Parathyroid adenoma (tissue), 2 donors: Measurements from ENCODE around the gene STRIP2.
"Not testable (repeated sequence)": the region's sequence is repeated elsewhere in the genome, so short reads cannot be mapped to it uniquely, and the experiment has no call there.

ENCODE experiments used
- H2AFZ ChIP-seq: fragments of 300-600 bp; sonication (generic); one replicate; pipeline ENCODE4 v1.7.0; 2017; ENCODE audit warnings: antibody characterized with exemption, mild to moderate bottlenecking
- H3K27ac ChIP-seq: fragments of 300-600 bp; sonication (generic); one replicate; pipeline ENCODE4 v1.7.0; 2017
- H3K27me3 ChIP-seq: fragments of 300-600 bp; sonication (generic); one replicate; pipeline ENCODE4 v1.7.0; 2017; ENCODE audit warnings: low read length; ENCODE audit not compliant: control insufficient read depth, insufficient read depth
- H3K36me3 ChIP-seq: fragments of 300-600 bp; sonication (generic); one replicate; pipeline ENCODE4 v1.7.0; 2017; ENCODE audit warnings: low read length; ENCODE audit not compliant: control insufficient read depth, insufficient read depth
- H3K4me1 ChIP-seq: fragments of 300-600 bp; sonication (generic); one replicate; pipeline ENCODE4 v1.7.0; 2017; ENCODE audit warnings: control low read depth
- H3K4me2 ChIP-seq: fragments of 300-600 bp; sonication (generic); one replicate; pipeline ENCODE4 v1.7.0; 2017; ENCODE audit warnings: low read length
- H3K4me3 ChIP-seq: fragments of 300-600 bp; sonication (generic); one replicate; pipeline ENCODE4 v1.7.0; 2017; ENCODE audit warnings: low read depth, low read length
- H3K79me2 ChIP-seq: fragments of 300-600 bp; sonication (generic); one replicate; pipeline ENCODE4 v1.7.0; 2017; ENCODE audit warnings: control low read depth
- H3K9ac ChIP-seq: fragments of 300-600 bp; sonication (generic); one replicate; pipeline ENCODE4 v1.7.0; 2017; ENCODE audit warnings: mild to moderate bottlenecking
- H3K9me3 ChIP-seq: fragments of 300-600 bp; sonication (generic); one replicate; pipeline ENCODE4 v1.7.0; 2017; ENCODE audit warnings: low read length; ENCODE audit not compliant: control insufficient read depth
- CTCF ChIP-seq: fragments of 300-600 bp; sonication (generic); IDR thresholded peaks from one replicate; pipeline ENCODE4 v1.7.0; 2017; ENCODE audit warnings: antibody characterized with exemption, mild to moderate bottlenecking
- donor health status: primary hyperparathyroidism.

The STRIP2 gene

DNA sequence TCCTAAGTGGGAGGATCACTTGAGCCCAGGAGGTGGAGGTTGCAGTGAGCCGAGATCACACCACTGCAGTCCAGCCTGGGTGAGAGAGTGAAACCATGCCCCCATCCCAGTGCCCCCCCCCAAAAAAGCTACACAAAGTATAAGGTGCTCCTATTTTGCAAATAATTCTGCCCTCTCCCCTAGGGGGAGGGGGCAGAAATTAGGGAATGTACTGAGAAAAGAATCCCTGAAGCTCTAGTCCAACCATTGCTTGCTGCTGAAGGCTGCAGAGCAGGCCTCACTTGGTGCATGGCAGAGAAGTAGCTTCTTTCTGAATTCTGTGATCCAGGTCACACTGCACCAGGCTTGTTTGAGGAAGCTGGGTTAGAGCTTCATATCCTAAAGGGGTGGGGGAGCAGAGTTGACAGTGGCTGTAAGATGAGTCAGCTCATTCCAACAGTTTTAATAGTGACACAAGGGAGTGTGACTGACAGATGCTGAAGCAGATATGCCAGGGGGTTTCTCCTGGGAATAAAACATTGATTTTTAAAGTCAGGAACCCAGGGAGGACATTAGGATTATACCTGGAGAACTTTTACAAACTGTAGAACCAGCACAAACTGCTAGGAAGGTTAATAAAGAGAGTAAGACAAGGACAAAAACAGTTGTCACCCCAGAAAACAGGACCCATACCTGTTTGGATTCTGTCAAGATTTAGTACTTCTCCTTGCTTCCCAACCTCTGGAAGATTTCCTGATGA is 32.8 kb upstream of the STRIP2 start:
- no peaks in the 10 kb centered on the region for H3K36me3 ChIP-seq

GRCh38 chr7:129401967-129402860 is 32.0 kb upstream of the STRIP2 start:
- H3K9me3 ChIP-seq = no peaks in the 10 kb centered on the region
- no peaks in the 10 kb centered on the region for H3K79me2 ChIP-seq

More for the DNA sequence above, 32.8 kb upstream of the STRIP2 start:
- H3K9ac ChIP-seq = no peak overlapping the region
- H3K4me1 ChIP-seq = no peaks in the 10 kb centered on the region
- no peak overlapping the region for H3K4me3 ChIP-seq
- no peak overlapping the region for H3K27ac ChIP-seq
- no peaks in the 10 kb centered on the region for H3K79me2 ChIP-seq
- H3K27me3 ChIP-seq = no peaks in the 10 kb centered on the region
- TF ChIP-seq CTCF = no peak
- no peak overlapping the region for H3K4me2 ChIP-seq
- no peak overlapping the region for H2AFZ ChIP-seq
- no peaks in the 10 kb centered on the region for H3K9me3 ChIP-seq

DNA sequence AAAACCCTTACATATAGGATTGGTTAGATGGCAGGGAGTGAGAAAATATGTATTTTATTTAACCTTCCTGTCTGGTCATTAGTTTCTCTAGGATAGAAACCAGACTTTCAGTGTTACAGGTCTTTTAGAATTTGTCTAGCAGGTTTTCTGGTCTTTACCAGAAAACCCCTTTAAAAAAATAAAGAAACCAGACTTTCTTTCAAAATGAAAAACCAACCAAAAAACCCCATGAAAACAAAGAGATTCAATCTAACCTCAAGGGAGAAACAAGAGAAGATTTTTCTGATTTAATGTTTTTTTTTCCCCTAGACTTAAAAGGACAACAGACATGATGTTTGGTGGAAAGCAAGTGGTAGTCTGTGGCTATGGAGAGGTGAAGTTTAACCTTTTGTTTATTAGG is 28.7 kb upstream of the STRIP2 start:
- Histone ChIP-seq H3K9me3 (no peaks in the 10 kb centered on the region), H3K79me2 (no peaks in the 10 kb centered on the region), H3K27me3 (no peaks in the 10 kb centered on the region), H3K4me3 (no peak overlapping the region), H3K4me1 (no peaks in the 10 kb centered on the region), H3K36me3 (no peaks in the 10 kb centered on the region), H3K4me2 (no peak overlapping the region), H3K9ac (no peak overlapping the region), H3K27ac (no peak overlapping the region), H2AFZ (no peak overlapping the region)
- TF ChIP-seq CTCF = no peak

More at GRCh38 chr7:129401967-129402860, 32.0 kb upstream of the STRIP2 start:
- H3K4me2 ChIP-seq = no peak overlapping the region
- no peak overlapping the region for H3K4me3 ChIP-seq
- H3K4me1 ChIP-seq = no peaks in the 10 kb centered on the region
- no peaks in the 10 kb centered on the region for H3K27me3 ChIP-seq
- H3K9ac ChIP-seq = no peak overlapping the region
- no peaks in the 10 kb centered on the region for H3K36me3 ChIP-seq
- H3K27ac ChIP-seq = no peak overlapping the region
- no peak overlapping the region for H2AFZ ChIP-seq
- no peak for TF ChIP-seq CTCF

- H3K9ac ChIP-seq, H3K4me1 ChIP-seq, H3K27me3 ChIP-seq, H3K4me2 ChIP-seq, H2AFZ ChIP-seq, H3K36me3 ChIP-seq, H3K27ac ChIP-seq, H3K79me2 ChIP-seq, H3K9me3 ChIP-seq, H3K4me3 ChIP-seq: not testable (repeated sequence)
Observed at GRCh38 chr7:129410238-129410637, 24.0 kb upstream of the STRIP2 start.

DNA sequence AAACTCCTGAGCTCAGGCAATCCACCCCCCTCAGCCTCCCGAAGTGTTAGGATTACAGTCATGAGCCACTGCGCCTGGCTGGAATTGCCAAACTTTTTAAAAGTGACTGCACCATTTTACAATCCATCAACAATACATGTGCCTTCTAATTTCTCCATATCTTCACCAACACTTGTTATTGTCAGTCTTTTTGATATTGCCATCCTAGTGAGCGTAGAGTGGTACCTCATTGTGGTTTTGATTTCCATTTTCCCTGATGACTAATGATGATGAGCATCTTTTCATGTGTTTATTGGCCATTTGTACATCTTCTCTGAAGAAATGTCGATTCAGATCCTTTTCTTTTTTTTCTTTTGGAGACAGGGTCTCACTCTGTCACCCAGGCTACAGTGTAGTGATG is 21.7 kb upstream of the STRIP2 start:
- no peak for TF ChIP-seq CTCF
- Histone ChIP-seq H3K27ac (no peak overlapping the region), H3K36me3 (no peaks in the 10 kb centered on the region), H3K9me3 (no peaks in the 10 kb centered on the region), H2AFZ (no peak overlapping the region), H3K79me2 (no peaks in the 10 kb centered on the region), H3K27me3 (no peaks in the 10 kb centered on the region), H3K9ac (no peak overlapping the region), H3K4me3 (no peak overlapping the region), H3K4me2 (no peak overlapping the region), H3K4me1 (no peaks in the 10 kb centered on the region)
